ENCODE data around the gene MPP2. TPM values are rescaled to one million over a fixed set of nuclear protein-coding genes. Genes with fewer than 3 reads are reported as not detected.

MPP2 gene
- total RNA-seq, 1 donor from 2014 or later: 51.6 TPM

GRCh38 chr17:43891851-43892646 is 15.3 kb downstream of the MPP2 start:
- no peak overlapping the region for H3K4me3 Mint-ChIP-seq (ENCODE audit: unreplicated experiment)
- no peaks in the 10 kb centered on the region for H3K36me3 Mint-ChIP-seq (ENCODE audit: unreplicated experiment)
- H3K27ac Mint-ChIP-seq (ENCODE audit: unreplicated experiment): no peak overlapping the region
- H3K4me1 Mint-ChIP-seq (ENCODE audit: low read depth, unreplicated experiment): peaks cover 6% of the 10 kb centered on the region
- no peak for DNase-seq
- H3K9me3 Mint-ChIP-seq (ENCODE audit: unreplicated experiment): peaks cover 7% of the 10 kb centered on the region
- H3K27me3 Mint-ChIP-seq (ENCODE audit: unreplicated experiment): peaks cover 2% of the 10 kb centered on the region
- TF ChIP-seq CTCF (IDR thresholded peaks at IDR 0.05; ENCODE audit: partially characterized antibody, unreplicated experiment): no peak

- H3K9me3 Mint-ChIP-seq (ENCODE audit: unreplicated experiment): peaks cover 7% of the 10 kb centered on the region
- no peak for DNase-seq
- peaks cover 6% of the 10 kb centered on the region for H3K4me1 Mint-ChIP-seq (ENCODE audit: low read depth, unreplicated experiment)
- no peak overlapping the region for H3K27ac Mint-ChIP-seq (ENCODE audit: unreplicated experiment)
- H3K36me3 Mint-ChIP-seq (ENCODE audit: unreplicated experiment): no peaks in the 10 kb centered on the region
- H3K27me3 Mint-ChIP-seq (ENCODE audit: unreplicated experiment): peaks cover 2% of the 10 kb centered on the region
- H3K4me3 Mint-ChIP-seq (ENCODE audit: unreplicated experiment): no peak overlapping the region
- TF ChIP-seq CTCF (IDR thresholded peaks at IDR 0.05; ENCODE audit: partially characterized antibody, unreplicated experiment): no peak
Measured at GRCh38 chr17:43890240-43890639, 17.1 kb downstream of the MPP2 start.

DNA sequence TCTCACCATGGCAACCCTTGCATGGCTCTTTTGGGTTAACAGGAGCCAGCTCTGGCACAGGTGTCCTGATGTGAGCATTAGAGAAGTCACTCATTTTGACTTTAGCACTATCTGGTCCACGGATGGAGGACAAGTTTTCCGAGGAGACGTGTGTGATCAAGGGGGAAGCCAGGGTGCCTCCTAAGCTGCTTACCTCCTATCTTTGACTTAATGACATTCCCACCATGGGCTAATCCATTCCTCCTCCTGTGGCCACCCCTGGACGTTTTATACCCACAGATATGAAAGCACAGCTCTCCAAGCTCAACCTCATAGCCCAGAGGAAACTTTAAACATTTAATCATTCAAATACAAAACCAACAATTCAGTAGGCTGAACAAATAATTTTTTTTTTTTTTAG is 18.8 kb downstream of the MPP2 start:
- H3K9me3 Mint-ChIP-seq (ENCODE audit: unreplicated experiment): peaks cover 7% of the 10 kb centered on the region
- no peak for DNase-seq
- peaks cover 6% of the 10 kb centered on the region for H3K4me1 Mint-ChIP-seq (ENCODE audit: low read depth, unreplicated experiment)
- no peak overlapping the region for H3K27ac Mint-ChIP-seq (ENCODE audit: unreplicated experiment)
- TF ChIP-seq CTCF (IDR thresholded peaks at IDR 0.05; ENCODE audit: partially characterized antibody, unreplicated experiment): no peak
- peaks cover 2% of the 10 kb centered on the region for H3K27me3 Mint-ChIP-seq (ENCODE audit: unreplicated experiment)
- no peak overlapping the region for H3K4me3 Mint-ChIP-seq (ENCODE audit: unreplicated experiment)
- no peaks in the 10 kb centered on the region for H3K36me3 Mint-ChIP-seq (ENCODE audit: unreplicated experiment)

- Mint-ChIP-seq H3K27me3 (ENCODE audit: unreplicated experiment) (peaks cover 3% of the 10 kb centered on the region), H3K4me3 (ENCODE audit: unreplicated experiment) (no peak overlapping the region), H3K36me3 (ENCODE audit: unreplicated experiment) (no peaks in the 10 kb centered on the region), H3K4me1 (ENCODE audit: low read depth, unreplicated experiment) (no peaks in the 10 kb centered on the region), H3K9me3 (ENCODE audit: unreplicated experiment) (peaks cover 3% of the 10 kb centered on the region), H3K27ac (ENCODE audit: unreplicated experiment) (no peak overlapping the region)
- no peak for TF ChIP-seq CTCF (IDR thresholded peaks at IDR 0.05; ENCODE audit: partially characterized antibody, unreplicated experiment)
- DNase-seq: no peak
Measured at GRCh38 chr17:43882761-43883415, 24.4 kb downstream of the MPP2 start.
